Loucy (cell line): ENCODE measurements around the gene YIF1B.

Experiments
- CTCF ChIP-seq: fragments of 200-600 bp; sonication (generic); conservative IDR thresholded peaks from 2 replicates; pipeline ENCODE4 v1.5.1; 2014; ENCODE audit warnings: mild to moderate bottlenecking, antibody characterized with exemption, low read length
- EZH2phosphoT487 ChIP-seq: fragments of 200-600 bp; IDR thresholded peaks from 2 replicates; pipeline ENCODE4 v1.6.1; 2018; ENCODE audit warnings: antibody characterized with exemption, mild to moderate bottlenecking, moderate library complexity, borderline replicate concordance

- TF ChIP-seq CTCF (no peak), EZH2phosphoT487 (no peak)
Measured at GRCh38 chr19:38352611-38353010, 36.9 kb upstream of the YIF1B start.
